Measurements from ENCODE around the gene WHAMM.

- TF ChIP-seq SIN3A (IDR thresholded peaks at IDR 0.05; ENCODE audit: borderline replicate concordance, insufficient read depth, low read length) = no peak
- no peak for TF ChIP-seq TAF1 (IDR thresholded peaks at IDR 0.05; ENCODE audit: borderline replicate concordance, insufficient read depth, low read length)
- TF ChIP-seq REST (IDR thresholded peaks at IDR 0.05; ENCODE audit: insufficient read depth in 1 of 2, low read depth in 2 of 2, low read length in 2 of 2) = no peak
Observed at GRCh38 chr15:82843566-82843965, 34.1 kb downstream of the WHAMM start.
